NCI-H2107 (cell line): ENCODE data around the gene BRK1.
"Not testable (repeated sequence)": the region's sequence is repeated elsewhere in the genome, so short reads cannot be mapped to it uniquely, and the experiment has no call there.

Source experiments
- DNase-seq: peaks from one replicate; lab custom pipeline; 2025; lab: John Stamatoyannopoulos, UW

Gene BRK1

DNA sequence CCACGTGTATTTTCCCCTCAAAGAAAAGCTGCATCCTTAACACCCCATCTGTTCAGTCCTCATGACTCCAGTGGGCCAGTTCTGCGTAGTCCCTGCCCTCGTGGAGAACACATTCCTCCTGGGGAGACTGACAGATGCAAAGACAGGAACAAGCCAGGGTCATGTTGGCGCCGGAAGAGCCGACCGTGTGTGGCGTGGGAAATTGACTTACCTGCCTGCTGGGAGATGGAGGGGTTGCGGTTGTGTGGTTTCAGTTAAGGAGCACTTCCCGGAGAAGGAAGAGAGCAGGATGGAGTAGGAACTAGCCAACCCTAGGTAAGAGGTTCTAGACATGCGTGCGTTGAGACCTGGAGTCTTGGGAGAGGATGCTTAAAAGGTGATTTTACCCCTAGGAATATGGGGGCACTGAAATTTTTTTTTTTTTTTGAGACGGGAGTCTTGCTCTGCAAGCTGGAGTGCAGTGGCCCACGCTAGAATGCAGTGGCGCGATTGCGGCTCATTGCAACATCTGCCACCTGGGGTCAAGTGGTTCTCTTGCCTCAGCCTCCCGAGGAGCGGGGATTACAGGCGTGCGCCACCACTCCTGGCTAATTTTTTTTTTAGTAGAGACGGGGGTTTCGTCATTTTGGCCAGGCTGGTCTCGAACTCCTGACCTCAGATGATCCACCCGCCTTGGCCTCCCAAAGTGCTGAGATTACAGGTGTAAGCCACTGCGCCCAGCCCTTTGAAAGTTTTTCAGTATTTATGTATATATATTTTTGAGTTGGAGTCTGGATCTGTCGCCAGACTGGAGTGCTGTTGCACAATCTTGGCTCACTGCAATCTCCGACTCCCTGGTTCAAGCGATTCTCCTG, 27.5 kb downstream of the BRK1 start:
- DNase-seq = no peak

DNA sequence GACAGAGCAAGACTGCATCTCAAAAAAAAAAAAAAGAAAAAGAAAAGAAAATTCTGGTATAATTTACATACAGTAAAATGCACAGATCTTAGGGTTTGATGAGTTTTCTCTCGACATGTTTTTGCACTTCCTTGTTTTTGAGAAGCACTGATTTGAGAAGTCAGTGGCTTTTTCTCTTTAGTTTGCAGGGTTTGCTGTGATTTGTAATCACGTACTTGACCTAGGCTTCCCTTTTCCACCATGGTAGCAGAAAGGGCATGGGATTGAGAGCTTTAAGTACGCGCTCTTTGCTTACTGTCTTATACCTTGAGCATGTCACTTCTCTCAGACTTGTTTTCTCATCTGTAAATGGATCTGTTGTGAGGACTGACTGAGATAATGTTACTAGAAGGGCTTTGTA, 30.2 kb downstream of the BRK1 start:
- no peak for DNase-seq

DNA sequence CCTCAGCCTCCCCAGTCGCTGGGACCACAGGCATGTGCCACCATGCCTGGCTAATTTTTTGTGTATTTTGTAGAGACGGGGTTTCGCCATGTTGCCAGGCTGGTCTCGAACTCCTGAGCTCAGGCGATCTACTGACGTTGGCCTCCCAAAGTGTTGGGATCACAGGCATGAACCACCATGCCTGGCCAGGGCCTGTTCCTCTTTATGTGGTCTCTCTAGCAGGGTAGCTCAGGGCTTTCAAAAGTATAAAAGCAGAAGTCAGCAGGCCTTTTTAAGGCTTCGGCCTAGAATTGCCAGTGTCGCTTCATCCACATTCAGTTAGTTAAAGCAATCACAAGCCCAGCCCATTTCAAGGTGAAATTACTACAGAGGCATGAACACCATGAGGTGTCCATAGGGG, 33.8 kb downstream of the BRK1 start:
- DNase-seq = no peak

DNA sequence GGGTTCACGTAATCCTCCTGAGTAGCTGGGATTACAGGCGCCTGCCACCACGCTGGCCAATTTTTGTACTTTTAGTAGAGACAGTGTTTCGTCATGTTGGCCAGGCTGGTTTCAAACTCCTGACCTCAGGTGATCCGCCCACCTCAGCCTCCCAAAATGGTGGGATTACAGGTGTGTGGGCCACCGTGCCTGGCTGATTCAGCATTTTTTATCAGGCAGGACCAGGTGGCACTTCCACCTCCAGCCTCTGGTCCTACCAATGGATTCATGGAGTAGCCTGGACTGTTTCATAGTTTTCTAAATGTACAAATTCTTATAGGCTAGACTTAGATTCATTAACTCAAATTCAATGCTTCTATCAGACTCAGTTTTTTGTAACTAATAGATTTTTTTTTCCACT, 35.5 kb downstream of the BRK1 start:
- no peak for DNase-seq

DNA sequence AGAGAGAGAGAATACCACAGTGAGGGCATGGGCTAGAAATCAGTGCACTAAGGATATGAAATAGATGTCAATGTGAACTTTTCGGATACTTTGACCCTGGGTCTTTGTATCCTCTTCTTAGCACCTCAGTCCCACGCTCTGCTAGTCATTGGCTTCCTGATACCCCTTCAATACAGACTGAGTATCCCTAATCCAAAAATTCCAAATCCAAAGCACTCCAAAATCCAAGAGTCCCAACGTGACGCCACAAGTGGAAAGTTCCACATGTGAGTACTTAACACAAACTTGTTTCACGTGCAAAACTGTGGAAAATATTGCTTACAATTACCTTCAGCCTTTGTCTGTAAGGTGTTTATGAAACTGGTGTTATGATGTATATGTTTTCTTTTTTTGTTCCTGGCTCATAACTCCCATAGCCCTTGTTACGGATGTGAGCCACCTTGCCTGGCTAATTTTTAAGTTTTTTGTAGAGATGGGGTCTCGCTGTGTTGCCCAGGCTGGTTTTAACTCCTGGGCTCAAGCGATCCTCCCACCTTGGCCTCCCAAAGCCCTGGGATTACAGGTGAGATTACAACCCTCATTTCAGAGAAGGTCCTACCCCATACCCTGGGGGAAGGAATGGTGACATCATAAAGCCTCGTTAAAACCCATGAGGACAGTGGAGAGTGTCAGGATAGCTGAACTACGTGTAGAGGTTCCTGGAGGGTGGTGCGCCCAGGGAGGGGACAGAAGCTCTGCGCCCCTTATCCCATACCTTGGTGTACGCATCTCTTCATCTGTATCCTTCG, 39.1 kb downstream of the BRK1 start:
- DNase-seq = no peak

DNA sequence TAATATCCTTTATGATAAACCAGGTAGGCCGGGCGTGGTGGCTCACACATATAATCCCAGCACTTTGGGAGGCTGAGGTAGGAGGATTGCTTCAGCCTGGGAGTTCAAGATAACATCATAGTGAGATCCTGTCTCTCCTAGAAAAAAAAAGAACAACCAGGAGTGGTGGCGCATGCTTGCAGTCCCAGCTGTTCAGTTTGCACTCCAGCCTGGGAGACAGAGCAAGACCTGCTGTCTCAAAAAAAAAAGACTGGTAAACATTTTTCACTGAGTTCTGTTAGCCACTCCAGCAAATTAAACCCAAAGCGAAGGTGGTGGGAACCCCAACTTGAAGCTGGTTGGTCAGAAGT, 39.6 kb downstream of the BRK1 start:
- DNase-seq = no peak

DNA sequence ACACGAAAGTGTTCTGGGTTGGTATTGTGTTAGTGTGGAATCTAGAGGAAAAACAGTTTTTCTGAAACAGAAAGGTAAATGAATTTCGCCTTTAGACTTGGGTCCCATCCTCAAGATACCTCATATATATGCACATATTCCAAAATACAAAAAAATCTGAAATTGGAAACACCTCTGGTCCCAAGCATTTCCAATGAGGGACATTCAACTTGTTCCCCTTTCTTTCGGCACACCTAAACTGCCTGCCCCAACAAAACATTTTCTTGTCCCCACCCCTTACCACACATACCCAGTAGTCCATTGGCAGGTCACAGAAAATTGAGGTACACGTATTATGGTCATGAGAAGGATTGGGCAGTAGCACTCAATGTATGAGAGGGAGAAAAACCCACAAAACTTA, 40.2 kb downstream of the BRK1 start:
- no peak for DNase-seq

DNA sequence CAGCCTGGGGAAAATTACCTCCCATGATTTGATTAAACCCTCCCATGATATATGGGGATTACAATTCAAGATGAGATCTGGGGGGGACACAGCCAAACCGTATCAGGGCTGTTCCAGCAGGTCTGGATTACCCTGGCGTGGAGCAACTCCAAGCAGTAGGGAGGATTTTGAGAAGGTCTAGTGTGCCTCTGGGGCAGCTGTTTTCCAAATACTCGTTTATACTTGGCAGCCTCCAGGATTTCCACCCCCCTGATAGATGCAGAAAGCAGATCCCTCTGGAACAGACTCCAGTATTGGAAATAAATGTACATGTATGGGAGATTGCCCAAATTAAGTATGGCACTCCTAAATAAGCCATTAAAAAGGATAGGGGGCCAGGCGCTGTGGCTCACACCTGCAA, 41.6 kb downstream of the BRK1 start:
- DNase-seq = no peak

DNA sequence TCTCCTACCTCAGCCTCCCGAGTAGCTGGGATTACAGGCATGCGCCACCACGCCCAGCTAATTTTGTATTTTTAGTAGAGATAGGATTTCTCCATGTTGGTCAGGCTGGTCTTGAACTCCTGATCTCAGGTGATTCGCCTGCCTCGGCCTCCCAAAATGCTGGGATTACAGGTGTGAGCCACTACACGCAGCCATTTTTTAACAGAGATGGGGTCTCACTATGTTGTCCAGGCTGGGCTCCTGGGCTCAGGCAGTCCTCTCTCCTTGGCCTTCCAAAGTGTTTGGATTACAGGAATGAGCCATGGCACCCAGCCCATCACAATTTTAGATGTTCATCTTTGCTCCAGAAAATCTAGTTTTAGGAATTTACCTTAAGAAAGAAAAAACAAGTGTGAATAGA, 43.1 kb downstream of the BRK1 start:
- not testable (repeated sequence) for DNase-seq

DNA sequence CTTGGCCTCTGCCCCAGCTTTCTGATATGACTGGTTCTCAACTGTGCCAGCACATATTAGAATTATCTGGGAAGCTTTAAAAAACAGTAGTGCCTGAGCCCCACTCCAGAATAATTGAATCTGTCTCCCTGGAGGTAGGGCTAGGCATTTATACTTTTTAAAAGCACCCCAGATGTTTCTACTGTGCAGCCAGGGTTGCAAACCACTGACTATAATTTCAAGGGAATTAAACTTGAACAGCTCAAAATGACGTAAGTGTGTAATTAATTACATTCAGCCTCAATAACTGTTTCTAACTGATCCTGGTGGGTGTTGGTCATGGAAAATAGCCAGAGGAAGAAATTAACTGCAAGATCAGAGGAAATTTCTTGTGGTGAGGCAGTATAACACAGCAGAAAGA, 44.9 kb downstream of the BRK1 start:
- DNase-seq = no peak

DNA sequence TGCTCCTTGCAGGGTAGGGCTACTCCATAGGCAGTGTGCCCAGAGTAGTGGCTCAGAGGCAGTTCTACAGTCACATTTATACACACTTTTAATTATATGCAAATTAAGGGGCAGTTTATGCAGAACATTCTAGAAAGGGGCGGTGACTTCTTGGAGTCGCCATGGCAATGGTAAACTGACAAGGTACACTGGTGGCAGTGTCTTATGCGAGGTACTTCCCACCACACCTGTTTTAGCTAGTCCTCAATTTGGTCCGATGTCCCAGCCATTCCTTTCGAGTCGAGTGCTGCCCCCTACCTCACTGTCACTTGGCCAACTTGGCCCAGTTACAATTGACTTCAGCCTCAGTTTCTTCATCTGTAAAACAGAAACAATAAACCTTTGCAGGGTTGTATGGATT, 45.5 kb downstream of the BRK1 start:
- no peak for DNase-seq

DNA sequence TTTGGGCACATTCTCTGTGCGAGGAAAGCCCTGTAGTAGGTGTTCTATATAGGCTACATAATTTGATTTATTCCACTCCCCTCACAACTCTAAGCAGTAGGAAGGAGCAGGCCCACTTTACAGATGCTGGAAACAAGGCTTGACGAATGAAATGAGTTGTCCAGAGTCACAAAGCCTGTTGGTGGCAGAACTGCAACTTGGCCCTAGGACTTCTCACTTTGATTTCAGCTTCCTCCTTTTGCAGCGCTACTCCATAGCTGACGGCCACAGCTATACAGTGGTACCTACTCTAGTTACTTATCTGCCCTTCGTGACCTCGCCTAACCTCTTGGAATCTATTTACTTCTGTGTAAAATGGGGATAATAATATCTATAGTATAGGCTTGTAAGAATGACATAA, 46.7 kb downstream of the BRK1 start:
- no peak for DNase-seq

DNA sequence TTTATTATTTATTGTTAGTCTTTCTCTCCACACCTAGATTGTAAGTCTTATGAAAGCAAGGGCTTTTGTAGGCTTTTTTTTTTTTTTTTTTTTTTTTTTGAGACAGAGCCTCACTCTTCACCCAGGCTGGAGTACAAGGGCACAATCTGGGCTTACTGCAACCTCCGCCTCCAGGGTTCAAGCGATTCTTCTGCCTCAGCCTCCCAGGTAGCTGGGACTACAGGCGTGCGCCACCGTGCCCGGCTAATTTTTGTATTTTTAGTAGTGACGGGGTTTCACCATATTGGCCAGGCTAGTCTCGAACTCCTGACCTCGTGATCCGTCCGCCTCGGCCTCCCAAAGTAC, 48.7 kb downstream of the BRK1 start:
- DNase-seq = not testable (repeated sequence)

DNA sequence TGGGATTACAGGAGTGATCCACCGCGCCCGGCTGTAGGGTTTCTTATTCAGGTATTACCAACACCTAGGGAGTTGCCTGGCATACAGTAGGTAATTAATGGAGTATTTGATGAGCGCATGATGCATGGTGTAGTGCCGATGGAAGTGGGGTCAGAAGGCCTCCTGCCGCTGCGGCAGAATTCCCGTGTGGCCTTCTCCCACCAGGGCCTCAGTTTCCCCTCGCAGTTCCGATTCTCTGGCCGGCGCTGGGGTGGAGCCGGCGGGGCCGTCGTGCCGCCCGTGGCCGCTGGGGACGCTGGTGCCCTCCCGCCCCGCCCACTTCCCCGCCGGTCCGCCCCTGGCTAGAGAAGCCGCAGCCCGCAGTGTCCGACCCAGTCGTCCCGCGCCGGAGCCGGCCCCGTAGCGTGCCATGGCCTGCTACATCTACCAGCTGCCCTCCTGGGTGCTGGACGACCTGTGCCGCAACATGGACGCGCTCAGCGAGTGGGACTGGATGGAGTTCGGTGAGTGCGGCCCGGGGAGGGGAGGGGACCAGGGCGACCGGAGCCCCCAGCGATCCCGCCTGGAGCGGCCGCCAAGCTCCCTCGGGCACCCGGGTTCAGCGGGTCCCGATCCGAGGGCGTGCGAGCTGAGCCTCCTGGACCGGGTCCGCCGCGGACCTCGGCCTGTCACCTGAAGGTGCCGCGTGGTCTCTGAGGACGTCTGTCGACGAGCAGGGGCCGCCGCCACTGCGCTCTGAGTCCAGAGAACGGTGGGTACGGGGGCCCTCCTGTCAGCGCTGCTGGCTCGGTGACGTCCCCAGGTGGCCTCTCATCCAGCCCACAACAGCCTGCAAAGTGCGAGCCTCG, 49.3 kb downstream of the BRK1 start, which contains the start of gene IRAK2:
Gene IRAK2, plus strand, starts transcription at position 374 of the 848 bp plus-strand sequence. Its CDS starts 36 bp downstream, at position 410.
- DNase-seq = no peak

DNA sequence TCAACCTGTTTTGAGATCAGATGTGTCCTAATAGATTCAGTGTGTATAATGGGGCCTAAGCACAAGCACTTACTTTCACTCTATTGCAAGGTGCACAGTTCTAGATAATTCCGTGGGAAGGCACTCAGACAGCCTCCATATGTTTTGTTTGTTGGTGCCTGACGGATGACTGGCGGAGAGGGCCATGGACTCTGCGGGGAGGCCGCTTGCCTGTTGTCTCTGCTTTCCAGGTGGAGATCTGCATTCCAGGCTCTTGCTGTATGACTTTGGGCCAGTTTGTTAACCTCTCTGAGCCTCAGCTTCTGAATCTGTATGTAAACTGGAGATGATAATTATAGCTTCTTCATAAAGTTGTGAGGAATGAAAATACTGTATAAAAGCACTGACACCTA, 50.7 kb downstream of the BRK1 start:
- no peak for DNase-seq

DNA sequence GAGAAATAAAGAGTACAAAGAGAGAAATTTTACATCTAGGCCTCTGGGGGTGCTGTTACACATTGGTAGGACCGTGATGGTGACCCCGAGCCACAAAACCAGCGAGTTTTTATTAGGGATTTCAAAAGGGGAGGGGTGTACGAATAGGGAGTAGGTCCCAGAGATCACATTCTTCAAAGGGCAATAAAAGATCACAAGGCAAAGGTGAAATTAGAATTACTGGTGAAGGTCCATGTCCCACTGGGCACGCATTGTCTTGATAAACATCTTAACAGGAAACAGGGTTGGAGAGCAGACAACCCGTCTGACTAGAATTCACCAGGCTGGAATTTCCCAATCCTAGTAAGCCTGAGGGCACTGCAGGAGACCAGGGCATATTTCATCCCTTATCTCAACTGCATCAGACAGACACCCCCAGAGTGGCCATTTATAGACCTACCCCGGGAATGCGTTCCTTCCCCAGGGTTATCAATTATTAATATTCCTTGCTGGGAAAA, 53.6 kb downstream of the BRK1 start:
- no peak for DNase-seq

DNA sequence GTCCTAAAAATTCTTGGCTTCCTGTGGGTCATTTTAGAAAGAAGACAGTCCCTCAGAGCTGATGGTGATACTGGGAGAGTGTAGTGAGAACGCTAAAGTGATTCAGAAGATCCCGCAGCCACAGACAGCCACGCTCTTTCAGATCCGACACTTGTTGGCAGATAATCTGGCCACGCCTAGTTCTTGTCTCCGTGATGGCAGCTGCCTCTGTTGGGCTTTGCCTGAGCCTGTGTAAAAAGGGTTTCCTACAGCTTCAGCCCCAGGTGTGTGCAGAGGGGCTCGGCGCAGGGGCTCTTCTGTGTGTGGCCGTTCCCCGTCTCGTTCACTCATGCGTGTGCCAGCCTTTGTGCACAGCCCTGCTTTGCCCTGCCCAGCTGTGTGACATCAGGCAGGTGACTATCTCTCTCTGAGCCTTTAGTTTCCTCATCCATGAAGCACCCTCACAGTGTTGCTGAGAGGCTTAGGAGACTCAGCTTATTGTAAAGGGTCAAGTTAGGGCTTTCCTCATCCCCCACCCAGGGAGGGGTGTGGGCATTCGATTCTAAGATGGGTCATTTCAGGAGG, 55.5 kb downstream of the BRK1 start:
- no peak for DNase-seq

DNA sequence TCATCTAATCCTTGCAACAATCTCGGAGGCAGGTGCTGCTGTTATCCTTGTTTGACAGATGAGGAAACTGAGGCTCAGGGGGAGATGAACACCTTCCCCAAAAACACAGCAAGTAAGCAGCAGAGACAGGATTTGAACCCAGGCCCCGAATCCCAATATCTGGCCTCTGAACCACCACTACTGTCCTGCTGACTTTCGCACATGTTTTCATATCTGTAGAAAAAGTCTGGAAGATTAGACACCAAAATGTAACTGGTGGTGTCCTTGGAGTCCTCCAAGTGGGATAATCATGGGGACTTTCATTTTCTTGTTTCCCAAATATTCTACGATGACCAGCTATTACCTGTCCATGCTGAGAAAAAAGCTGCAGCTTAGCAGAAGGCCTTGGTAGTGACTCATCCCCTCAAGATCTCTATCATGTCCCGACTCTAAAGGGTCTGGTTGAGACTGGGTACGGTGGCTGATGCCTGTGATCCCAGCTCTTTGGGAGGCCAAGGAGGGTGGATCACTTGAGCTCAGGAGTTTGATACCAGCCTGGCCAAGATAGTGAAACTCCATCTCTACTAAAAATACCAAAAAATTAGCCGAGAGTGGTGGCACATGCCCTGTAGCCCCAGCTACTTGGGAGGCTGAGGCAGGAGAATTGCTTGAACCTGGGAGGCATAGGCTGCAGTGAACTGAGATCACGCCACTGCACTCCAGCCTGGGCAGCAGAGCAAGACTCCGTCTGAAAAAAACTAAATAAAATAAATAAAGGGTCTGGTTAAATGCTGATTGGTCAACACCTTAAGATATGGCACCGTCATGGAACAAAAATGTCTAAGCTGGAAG, 57.8 kb downstream of the BRK1 start:
- DNase-seq = no peak

DNA sequence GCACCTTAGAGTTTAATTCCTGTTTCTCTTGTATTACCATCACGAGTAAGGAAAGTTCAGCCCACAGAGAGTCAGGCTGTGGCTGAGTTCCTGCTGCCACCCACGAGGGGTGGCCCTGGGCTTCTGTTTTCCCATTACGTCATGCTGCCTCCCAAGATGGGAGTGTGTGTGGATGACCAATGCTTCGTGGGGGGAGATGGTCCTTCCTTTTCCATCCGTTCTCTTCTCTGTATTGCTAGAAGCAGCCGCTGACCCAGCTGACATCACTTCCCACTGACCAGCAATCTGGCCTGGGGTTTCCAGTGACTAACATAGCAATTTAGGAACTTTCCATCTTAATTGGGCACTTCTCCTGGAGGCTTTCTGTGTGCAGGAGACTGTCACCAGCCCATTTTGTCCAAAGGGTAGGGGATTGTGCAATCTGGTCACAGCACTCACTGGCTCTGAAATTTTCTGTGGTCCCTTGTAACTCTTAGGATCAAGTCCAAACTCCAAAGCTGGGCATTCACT, 58.5 kb downstream of the BRK1 start:
- no peak for DNase-seq

DNA sequence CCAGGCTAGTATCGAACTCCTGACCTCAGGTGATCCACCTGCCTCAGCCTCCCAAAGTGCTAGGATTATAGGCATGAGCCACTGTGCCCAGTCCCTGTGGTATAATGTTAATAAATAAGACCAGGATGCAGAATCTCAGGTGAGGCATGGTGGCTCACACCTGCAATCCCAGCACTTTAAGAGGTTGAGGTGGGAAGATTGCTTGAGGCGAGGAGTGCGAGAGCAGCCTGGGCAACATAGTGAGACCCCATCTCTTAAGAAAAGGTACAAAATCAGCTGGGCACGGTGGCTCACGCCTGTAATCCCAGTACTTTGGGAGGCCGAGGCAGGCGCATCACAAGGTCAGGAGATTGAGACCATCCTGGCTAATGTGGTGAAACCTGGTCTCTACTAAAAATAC, 59.9 kb downstream of the BRK1 start:
- DNase-seq = not testable (repeated sequence)

DNA sequence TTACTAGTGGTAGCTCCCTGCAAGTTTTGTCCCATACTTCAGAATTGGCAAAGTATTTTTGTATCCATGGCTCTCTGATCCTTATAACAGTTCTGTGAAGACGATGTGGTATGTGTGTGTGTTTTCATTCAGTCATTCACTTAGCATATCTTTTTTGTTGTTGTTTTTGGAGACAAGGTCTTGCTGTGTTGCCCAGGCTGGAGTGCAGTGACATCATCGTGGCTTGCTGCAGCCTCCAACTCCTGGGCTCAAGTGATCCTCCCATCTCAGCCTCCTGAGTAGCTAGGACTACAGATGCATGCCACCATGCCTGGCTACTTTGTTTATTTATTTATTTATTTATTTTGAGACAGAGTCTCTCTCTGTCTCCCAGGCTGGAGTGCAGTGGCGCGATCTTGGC, 60.7 kb downstream of the BRK1 start:
- not testable (repeated sequence) for DNase-seq
